Transverse colon (tissue), 4 donors: ENCODE measurements around the gene PRKAG1. TPM values are rescaled to one million over a fixed set of nuclear protein-coding genes. Genes with fewer than 3 reads are reported as not detected.

ENCODE experiments used
- DNase-seq: peaks from one replicate; pipeline ENCODE4 v3.0.0-alpha.2; 2019
- H3K27ac ChIP-seq, 4 donors: fragments of 200-600 bp; sonication (generic); 2 replicates each; pipeline ENCODE4 v1.5.1; 2016 to 2018; ENCODE audit warnings: inconsistent platforms in 4 of 4
- H3K27me3 ChIP-seq: fragments of 200-600 bp; sonication (generic); 2 replicates; pipeline ENCODE4 v1.5.1; 2017; ENCODE audit warnings: inconsistent platforms
- H3K36me3 ChIP-seq, 4 donors: fragments of 200-600 bp; sonication (generic); 2 replicates each; pipeline ENCODE4 v1.5.1; 2017 to 2019; ENCODE audit warnings: inconsistent platforms in 4 of 4
- H3K4me1 ChIP-seq, 4 donors: fragments of 200-600 bp; sonication (generic); 2 replicates each; pipeline ENCODE4 v1.5.1; 2017 to 2020; ENCODE audit warnings: inconsistent platforms in 4 of 4
- H3K4me3 ChIP-seq, 4 donors: fragments of 200-600 bp; sonication (generic); 1 replicate in 1 of 4; 2 replicates in 3 of 4; pipeline versions ENCODE4 v1.5.1 to v1.6.1; 2017 to 2019; ENCODE audit warnings: inconsistent platforms in 4 of 4
- H3K9me3 ChIP-seq, 2 donors: fragments of 200-600 bp; sonication (generic); 2 replicates each; pipeline ENCODE4 v1.5.1; 2017 to 2019; ENCODE audit warnings: inconsistent platforms in 2 of 2
- CTCF ChIP-seq, 5 experiments: fragments of 200-600 bp in 3 of 5; fragments of 450-650 bp in 2 of 5; sonication (generic) in 3 of 5; IDR thresholded peaks; 1 replicate in 2 of 5; 2 replicates in 3 of 5; pipeline ENCODE4 v1.5.1; 2016 to 2017; ENCODE audit warnings: antibody characterized with exemption in 5 of 5, inconsistent platforms in 3 of 5, mild to moderate bottlenecking in 2 of 5, moderate library complexity in 1 of 5
- EP300 ChIP-seq: sonication (generic); formaldehyde crosslinking; IDR thresholded peaks from one replicate; pipeline ENCODE4 v1.6.1; 2017; ENCODE audit warnings: antibody characterized with exemption, low read depth
- POLR2A ChIP-seq: fragments of 450-650 bp; IDR thresholded peaks from one replicate; pipeline ENCODE4 v1.6.1; 2016; ENCODE audit warnings: antibody characterized with exemption, mild to moderate bottlenecking, moderate library complexity
- POLR2AphosphoS5 ChIP-seq, 3 donors: sonication (generic); formaldehyde crosslinking; IDR thresholded peaks; one replicate each; pipeline ENCODE4 v1.6.1; 2016; ENCODE audit warnings: antibody characterized with exemption in 3 of 3
- WGBS, 2 donors: methylation state at CpG; one replicate each; pipeline ENCODE4 v1.1.5; 2018; ENCODE audit warnings: low coverage in 1 of 2; 5-methylcytosine and 5-hydroxymethylcytosine counted together
- in situ Hi-C, 4 donors: fragments of 200-750 bp; cut with MboI; loops; one replicate each; pipeline versions ENCODE4 v1.15.0 to v1.15.1; 2017; ENCODE audit warnings: low sequenced_read_pairs in 3 of 4, low pct_ligation_motif_present in 1 of 4, low pct_unique_long_range_greater_than_20kb in 1 of 4
- intact Hi-C: fragments of 100-400 bp; cut with DNase I; formaldehyde crosslinking; loops from one replicate; pipeline ENCODE4 v1.15.1; 2023; ENCODE audit warnings: low total_unique reads
- total RNA-seq, 4 donors: library from RNA; depleted of rRNA; stranded (reverse); fragments of >200 nt; gene quantifications; one replicate each; pipeline ENCODE4 v1.1.0, GENCODE V29; 2016

Gene PRKAG1
- total RNA-seq, 4 donors from 2014 or later: 21.7 to 44.0 (median 42.3) TPM

GRCh38 chr12:48981757-48982157, 36.8 kb downstream of the PRKAG1 start:
- Histone ChIP-seq H3K4me1 (peaks cover 34 to 55% (median 43%) of the 10 kb centered on the region in 4 donors), H3K9me3 (no peaks in the 10 kb centered on the region), H3K27ac (no peak overlapping the region), H3K27me3 (peaks cover 95% of the 10 kb centered on the region), H3K4me3 (peak overlapping the region in 1 of 4 donors; percentile 45), H3K36me3 (no peaks in the 10 kb centered on the region)
- 15 to 24% methylated on average over 9 to 13 of the region's 13 CpGs for WGBS, 2 donors
- DNase-seq: no peak
- intact Hi-C loops (no loop called here), in situ Hi-C loops (no loop called here)
- TF ChIP-seq EP300: no peak
- no peak for TF ChIP-seq POLR2A
- TF ChIP-seq CTCF (IDR thresholded peaks at IDR 0.05): no peak
- TF ChIP-seq POLR2AphosphoS5 (IDR thresholded peaks at IDR 0.05): no peak

- Histone ChIP-seq H3K4me1 (peaks cover 34 to 55% (median 43%) of the 10 kb centered on the region in 4 donors), H3K9me3 (no peaks in the 10 kb centered on the region), H3K4me3 (peak overlapping the region in 2 of 4 donors; percentile 28 to 45), H3K27me3 (peaks cover 95% of the 10 kb centered on the region), H3K27ac (no peak overlapping the region), H3K36me3 (no peaks in the 10 kb centered on the region)
- TF ChIP-seq POLR2AphosphoS5 (IDR thresholded peaks at IDR 0.05) (no peak), CTCF (IDR thresholded peaks at IDR 0.05) (peak in 3 of 5 experiments; percentile 7 to 25 (median 12))
- DNase-seq: no peak
- 0 to 9% methylated on average over 1 to 78 of the region's 91 CpGs for WGBS, 2 donors
- in situ Hi-C loops: no loop called here
- intact Hi-C loops: no loop called here
Observed at GRCh38 chr12:48980953-48981756, 37.4 kb downstream of the PRKAG1 start.

- in situ Hi-C loops: no loop called here
- Histone ChIP-seq H3K4me3 (peak overlapping the region in 2 of 4 donors; percentile 28 to 45), H3K27ac (no peak overlapping the region), H3K36me3 (no peaks in the 10 kb centered on the region), H3K9me3 (no peaks in the 10 kb centered on the region), H3K4me1 (peaks cover 34 to 49% (median 41%) of the 10 kb centered on the region in 4 donors), H3K27me3 (peaks cover 96% of the 10 kb centered on the region)
- peak; percentile 53 for DNase-seq
- WGBS, 2 donors: 3 to 5% methylated on average over 12 to 46 of the region's 46 CpGs
- intact Hi-C loops: no loop called here
- TF ChIP-seq POLR2AphosphoS5 (IDR thresholded peaks at IDR 0.05) (no peak), EP300 (no peak), POLR2A (no peak), CTCF (IDR thresholded peaks at IDR 0.05) (no peak)
Observed at GRCh38 chr12:48980389-48980952, 38.1 kb downstream of the PRKAG1 start.

GRCh38 chr12:48979602-48980388, 38.8 kb downstream of the PRKAG1 start:
- Histone ChIP-seq H3K36me3 (no peaks in the 10 kb centered on the region), H3K27me3 (peaks cover 95% of the 10 kb centered on the region), H3K27ac (no peak overlapping the region), H3K4me3 (peak overlapping the region in 2 of 4 donors; percentile 28 to 45), H3K9me3 (no peaks in the 10 kb centered on the region), H3K4me1 (peaks cover 34 to 47% (median 40%) of the 10 kb centered on the region in 4 donors)
- WGBS, 2 donors: 2% methylated on average over 32 of the region's 55 CpGs; no CpG with 5 or more reads in 1 of the 2 donors
- in situ Hi-C loops (no loop called here), intact Hi-C loops (no loop called here)
- TF ChIP-seq CTCF (IDR thresholded peaks at IDR 0.05) (no peak), EP300 (no peak)
- DNase-seq: peak; percentile 50
